GM08714 (cell line): Measurements from ENCODE around the gene PCSK2.

ENCODE experiments used
- H3K4me3 ChIP-seq: fragments of 200-500 bp; sonication (Bioruptor generic); 2 replicates; pipeline ENCODE4 v1.5.1; 2014; ENCODE audit warnings: mild to moderate bottlenecking, low read length, inconsistent platforms
- ZNF274 ChIP-seq: IDR thresholded peaks from 2 replicates; pipeline ENCODE4 v1.6.1; 2012; ENCODE audit warnings: mild to moderate bottlenecking, low read depth, low read length

PCSK2 gene

DNA sequence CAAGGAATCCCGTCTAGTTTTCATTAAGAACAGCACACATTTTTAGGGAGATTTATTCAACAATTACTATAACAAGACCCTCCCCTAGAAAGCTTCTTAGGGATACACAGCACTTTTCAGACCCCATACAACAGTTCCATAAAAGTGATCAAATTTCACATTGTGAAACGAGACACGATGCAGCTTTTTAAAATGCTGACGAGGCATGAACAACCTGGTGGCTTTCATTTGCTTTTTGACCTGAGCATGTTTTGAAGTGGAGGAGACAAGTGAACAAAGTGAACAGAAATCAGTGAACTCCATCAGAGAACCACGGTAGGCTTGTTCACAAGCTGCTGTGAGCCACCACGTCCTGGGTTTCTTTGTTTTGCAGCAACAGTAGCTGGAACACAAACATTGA, 112.2 kb downstream of the PCSK2 start:
- H3K4me3 ChIP-seq = no peak overlapping the region

DNA sequence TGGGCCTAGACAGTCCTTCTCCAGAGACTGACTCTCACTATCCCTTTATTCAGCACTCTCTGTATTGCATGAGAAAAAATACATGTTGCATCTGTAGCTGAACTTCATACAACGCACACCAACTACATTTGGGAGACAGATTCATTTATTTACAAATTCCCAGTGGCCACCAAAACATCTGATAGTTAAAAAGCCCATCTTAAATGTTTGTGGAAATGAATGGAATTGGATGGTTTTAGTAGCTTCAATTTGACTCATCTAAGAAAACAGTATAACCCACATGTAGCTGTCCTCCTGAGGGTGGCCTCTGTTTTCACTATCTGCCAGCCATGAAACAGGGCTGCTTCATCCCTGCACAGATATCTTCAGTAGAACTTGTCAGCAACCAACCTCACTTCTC, 116.3 kb downstream of the PCSK2 start:
- H3K4me3 ChIP-seq = no peak overlapping the region
- TF ChIP-seq ZNF274 = no peak

More for the DNA sequence above, 112.2 kb downstream of the PCSK2 start:
- no peak for TF ChIP-seq ZNF274

DNA sequence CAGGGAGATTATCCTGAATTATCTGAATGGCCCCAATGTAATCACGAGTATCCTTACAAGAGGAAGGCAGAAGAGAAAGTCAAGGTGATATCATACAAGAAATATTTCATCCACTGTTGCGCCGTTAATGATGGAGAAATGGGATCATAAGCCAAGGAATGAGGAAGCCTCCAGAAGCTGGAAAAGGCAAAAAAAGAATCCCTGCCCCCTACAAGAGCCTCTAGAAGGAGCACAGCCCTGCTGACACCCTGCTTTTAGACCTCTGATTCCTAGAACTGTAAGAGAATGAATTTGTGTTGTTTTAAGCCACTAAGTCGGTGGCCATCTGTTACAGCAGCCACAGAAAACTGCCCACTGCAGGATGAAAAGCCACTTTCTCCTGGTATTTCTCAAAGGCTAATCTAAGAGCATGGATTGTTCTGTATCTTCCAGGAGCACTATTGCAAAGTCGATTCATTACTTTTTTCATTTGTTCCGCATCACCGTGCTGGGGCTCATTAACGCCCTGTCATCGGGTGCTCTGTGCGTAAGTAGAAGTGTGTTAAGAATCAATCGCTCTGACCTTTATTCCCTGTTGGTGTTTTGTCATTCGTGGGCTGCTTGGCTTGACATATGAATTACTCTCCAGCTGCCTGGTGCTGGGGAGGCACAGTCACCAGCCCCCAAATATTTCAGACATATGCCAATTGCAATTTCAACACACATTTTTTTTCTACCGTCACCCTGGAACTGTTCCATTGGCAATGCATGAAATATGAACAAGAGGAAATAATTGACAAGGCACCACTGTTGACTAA, 117.0 kb downstream of the PCSK2 start:
- no peak for TF ChIP-seq ZNF274
- H3K4me3 ChIP-seq = no peak overlapping the region

DNA sequence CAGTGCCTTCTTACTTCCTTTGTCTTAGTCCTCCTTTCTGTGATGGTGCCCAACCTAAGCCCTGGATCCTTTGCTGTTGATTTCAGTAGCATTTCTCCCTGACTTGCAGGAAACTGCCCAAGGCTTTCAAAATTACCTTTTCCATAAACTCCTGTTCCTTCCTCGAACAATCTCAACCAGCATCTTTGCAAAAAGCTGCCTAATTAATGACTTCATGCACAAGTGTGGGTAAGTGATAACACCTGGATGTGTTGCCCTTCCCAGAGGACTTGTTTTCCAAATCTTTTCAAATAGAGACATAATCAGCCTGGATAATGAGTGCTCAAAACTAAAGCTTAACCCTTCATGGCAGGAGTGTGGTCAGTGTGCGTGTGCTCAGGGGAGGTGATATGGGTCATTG, 118.0 kb downstream of the PCSK2 start:
- no peak overlapping the region for H3K4me3 ChIP-seq
- no peak for TF ChIP-seq ZNF274

DNA sequence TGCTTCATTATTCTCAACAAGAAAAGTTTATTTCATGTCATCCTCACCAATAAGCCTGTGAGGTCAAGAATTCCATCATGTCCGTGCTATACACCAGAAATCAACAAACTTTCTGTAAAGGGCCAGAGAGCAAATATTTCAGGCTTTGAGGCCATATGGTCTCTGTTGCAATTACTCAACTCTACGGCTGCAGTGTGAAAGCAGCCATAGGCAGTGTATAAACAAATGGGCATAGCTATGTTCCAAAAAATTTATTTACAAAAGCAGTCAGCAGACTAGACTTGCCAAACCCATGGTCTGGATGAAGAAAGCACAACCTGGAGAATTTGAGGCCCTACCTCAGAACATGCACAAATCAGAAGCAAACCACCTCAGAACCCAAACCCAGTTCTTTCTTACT, 118.5 kb downstream of the PCSK2 start:
- no peak for TF ChIP-seq ZNF274
- no peak overlapping the region for H3K4me3 ChIP-seq

DNA sequence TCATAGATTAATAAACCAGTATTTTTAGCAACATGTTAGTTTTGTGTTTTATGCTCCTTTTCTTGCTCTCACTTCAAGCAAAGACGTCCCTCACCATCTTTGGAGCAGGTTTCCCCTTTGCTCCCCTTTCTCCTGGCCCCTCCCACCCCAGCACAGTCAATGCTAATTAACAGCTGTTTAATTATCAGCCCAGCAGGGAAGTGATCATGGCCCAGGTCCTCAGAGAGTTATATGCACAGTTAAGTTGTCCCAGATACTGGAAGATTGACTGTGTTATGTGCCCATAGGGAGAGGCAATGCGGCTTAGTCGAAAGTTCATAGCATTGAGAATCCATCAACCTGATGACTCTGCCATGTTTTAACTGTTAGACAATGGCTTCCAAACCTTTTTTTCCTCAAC, 123.5 kb downstream of the PCSK2 start:
- TF ChIP-seq ZNF274 = no peak
- no peak overlapping the region for H3K4me3 ChIP-seq

DNA sequence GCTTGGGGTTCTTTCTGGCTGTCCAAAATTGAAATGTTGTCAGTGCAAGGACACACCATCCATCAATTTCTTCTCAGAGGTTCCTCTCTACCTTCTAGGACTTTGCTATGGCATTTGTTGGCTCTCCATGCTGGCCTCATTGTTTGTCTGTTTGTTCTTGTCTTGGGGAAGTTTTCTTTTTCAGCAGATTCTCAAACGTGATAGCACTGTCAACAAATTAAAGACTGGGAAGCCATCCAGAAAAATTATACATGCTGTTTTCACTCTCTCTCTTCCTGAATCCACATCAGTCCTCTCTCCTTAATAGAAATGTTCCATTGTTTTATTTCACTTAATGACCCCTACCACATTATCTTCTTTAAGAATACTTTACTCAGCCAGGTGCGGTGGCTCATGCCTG, 130.4 kb downstream of the PCSK2 start:
- no peak for TF ChIP-seq ZNF274
- no peak overlapping the region for H3K4me3 ChIP-seq

DNA sequence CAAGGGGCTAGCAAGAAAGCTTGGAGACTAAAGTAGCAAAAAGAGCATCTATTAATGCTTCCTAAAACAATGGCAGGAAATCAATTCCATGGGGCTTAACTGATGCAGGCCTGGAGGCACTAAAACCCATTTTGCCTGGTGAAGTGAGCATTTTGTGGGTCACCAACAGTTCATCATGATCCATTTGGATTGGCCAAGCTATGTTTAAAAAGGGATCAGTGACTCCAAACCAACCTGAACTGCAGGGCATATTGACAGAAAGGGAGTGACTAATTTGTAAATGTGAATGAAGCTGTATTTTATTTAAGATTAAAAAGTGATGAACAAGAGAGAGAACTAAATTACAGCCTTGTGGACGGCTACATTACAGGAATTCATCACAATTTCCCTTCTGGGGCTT, 132.0 kb downstream of the PCSK2 start:
- no peak overlapping the region for H3K4me3 ChIP-seq
- TF ChIP-seq ZNF274 = no peak

DNA sequence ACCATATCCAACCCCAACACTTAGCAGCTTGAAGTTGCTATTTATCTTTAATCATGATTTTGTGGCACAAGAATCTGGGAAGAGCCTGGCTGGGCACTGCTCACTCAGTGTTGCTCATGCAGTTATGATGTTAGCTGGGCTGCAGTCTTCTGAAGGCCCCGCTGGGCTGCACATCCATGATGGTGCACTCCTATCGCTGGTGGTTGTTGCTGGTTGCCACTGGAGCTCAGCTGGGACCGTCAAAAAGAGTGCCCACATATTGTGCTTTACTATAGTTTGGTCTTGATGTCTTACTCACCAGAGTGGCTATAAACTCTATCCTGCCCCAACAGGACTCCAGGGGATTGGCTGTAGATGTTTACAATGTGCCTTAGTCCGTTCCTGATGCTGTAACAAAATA, 137.8 kb downstream of the PCSK2 start:
- no peak overlapping the region for H3K4me3 ChIP-seq
- TF ChIP-seq ZNF274 = no peak

DNA sequence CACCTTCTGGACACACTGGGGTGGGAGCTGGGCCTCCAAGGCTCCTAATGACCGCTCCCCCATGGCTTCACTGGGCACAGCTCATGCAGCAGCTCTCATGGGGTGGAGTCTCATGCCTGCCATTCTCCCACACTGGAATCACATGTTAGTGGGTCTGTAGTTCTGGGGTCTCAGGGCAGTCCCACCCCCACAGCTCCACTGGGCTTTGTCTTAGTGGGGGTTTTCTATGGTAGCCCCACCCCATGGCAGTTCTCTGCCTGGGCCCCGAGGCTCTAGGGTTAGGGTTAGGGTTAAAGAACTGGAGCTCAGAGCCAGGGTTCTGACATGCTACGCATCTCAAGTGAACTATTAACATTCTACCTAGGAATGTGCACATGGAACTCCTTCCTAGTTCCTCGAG, 139.0 kb downstream of the PCSK2 start:
- H3K4me3 ChIP-seq = no peak overlapping the region
- TF ChIP-seq ZNF274 = no peak

DNA sequence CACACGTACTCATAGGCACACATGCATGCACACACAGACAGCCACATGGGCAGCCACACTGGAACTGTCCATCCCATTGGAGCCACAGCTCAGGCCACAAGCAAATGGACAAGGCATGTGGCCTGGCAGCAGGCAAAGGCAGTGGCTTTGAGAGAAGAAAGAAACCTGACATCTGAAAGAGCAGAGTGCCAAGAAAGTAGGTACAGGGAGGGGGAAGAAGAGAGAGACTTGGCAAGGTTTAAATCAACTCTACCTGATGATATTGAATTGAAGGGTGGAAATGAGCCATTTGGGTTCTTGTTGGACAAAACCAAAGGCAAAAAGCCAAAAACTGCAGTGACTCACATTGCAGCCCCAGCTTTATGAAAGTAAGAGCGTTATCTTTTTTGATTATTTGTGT, 142.7 kb downstream of the PCSK2 start:
- no peak for TF ChIP-seq ZNF274

DNA sequence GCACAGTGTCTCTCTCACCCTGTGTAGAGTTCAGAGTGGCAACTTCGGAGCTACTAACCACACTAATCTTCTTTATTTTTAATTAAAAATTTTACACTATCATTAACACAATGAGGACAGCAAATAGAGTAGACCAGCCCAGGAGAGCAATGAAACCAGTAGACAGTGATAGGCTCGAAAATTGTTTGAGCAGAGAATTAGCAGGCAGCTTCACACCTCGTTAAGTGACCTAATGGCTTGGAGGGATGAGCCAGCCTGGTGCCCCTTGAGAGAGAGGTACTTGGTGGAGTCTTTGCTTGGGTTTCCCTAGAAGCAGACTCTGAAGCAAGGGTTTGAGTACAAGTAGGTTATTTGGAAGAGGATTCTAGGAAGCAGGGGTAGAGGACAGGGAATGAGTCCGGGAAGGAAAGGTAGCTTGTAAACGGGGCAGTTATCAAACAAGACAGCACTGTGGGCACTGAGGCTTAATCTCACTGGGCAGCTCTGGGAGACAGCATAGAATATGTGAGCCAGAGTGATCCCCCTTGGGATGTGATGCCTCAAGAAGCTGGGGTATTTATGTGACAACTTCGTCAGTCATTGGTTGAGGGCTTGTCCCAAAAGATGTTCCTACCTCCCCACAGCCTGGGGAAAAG, 146.1 kb downstream of the PCSK2 start:
- no peak overlapping the region for H3K4me3 ChIP-seq
- TF ChIP-seq ZNF274 = no peak

More for the DNA sequence above, 142.7 kb downstream of the PCSK2 start:
- no peak overlapping the region for H3K4me3 ChIP-seq

DNA sequence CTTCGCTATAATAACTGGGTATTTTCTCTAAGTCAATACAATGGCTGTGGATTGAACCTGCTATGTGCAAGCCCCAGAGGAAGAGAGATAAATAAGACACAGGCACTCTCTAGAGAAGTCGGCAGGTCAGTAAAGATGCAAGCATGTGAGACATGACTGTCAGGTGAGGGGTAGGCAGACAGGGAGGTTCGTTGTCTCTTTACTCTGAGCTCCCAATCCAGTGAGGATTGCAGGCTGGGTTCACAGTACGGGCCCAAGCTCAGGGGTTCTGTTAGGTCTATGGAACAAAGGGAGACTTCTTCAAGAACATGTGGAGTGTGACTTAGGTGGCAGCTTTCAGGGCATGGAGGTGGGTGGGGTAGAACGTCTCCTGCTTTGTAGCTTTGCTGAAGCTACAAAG, 147.2 kb downstream of the PCSK2 start:
- H3K4me3 ChIP-seq = no peak overlapping the region
- no peak for TF ChIP-seq ZNF274

DNA sequence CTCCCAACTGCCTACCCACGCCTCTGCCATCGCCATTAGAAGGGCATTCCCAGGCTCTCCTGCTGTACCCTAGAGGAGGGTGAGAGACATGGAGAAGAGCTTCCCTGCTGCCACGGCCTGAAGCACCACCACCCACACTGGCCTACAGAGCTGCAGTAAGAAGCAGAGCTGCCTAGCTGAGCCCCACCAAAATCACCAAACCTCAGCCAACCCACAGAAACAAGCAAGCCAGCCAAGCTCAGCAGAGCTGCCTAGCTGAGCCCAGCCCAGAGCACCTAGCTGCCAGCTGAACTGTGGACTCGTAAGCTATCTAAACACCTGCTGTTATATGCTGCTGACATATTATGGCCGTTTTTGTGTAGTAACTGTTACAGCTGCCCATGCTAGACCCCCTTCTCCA, 149.2 kb downstream of the PCSK2 start:
- no peak for TF ChIP-seq ZNF274

DNA sequence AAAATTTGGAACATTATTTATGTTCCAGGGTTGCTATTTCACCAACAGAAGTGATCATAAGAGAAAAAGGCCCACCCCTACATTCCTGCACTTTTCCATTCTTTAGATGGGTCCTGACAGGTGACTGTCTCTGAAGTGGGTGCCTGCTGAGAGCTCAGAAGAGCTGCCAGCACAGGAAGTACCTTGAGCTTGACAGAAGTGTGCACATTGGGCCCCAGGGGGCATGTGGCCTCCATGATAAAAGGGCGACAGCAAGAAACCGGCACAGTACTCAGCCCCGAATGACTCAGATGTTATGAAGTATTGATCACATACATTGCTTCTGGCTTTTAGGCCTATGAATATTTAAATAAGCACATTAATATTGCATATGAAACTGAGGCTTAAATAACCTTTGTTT, 150.4 kb downstream of the PCSK2 start:
- no peak for TF ChIP-seq ZNF274
- H3K4me3 ChIP-seq = no peak overlapping the region

More for the DNA sequence above, 149.2 kb downstream of the PCSK2 start:
- H3K4me3 ChIP-seq = no peak overlapping the region
